GM19467 (cell line): ENCODE results near the gene FITM1.
"Not testable (repeated sequence)": the region's sequence is repeated elsewhere in the genome, so short reads cannot be mapped to it uniquely, and the experiment has no call there.

ENCODE experiments used
- ATAC-seq: cut with Tn5 transposase; IDR thresholded peaks from one replicate; pipeline ENCODE4 v1.9.1; 2021; ENCODE audit warnings: mild to moderate bottlenecking, moderate library complexity; ENCODE audit not compliant: unreplicated experiment

Gene FITM1

DNA sequence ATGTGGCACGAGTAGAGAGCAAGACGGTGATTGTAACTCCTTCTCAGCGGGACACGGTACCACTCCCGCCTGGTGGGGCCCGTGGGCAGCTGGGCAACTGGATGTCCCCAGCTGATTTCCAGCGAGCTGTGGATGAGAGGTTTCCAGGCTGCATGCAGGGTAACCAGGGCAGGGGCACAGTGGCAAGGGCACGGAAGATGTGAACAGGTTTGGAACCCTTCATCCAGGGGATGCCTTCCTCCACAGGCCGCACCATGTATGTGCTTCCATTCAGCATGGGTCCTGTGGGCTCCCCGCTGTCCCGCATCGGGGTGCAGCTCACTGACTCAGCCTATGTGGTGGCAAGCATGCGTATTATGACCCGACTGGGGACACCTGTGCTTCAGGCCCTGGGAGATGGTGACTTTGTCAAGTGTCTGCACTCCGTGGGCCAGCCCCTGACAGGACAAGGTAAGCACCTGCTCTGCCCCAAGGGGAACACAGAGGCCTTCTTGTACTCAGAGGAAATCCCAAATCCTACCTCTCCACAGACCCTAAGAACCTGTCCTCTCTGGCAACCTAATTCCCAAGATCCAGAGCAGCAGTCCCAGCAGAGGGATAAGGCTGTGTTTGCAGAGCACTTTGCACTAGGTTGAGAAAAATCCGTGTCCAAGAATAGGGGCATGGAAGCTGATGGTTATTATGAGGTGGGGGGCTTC is 32.1 kb upstream of the FITM1 start:
- no peak for ATAC-seq

DNA sequence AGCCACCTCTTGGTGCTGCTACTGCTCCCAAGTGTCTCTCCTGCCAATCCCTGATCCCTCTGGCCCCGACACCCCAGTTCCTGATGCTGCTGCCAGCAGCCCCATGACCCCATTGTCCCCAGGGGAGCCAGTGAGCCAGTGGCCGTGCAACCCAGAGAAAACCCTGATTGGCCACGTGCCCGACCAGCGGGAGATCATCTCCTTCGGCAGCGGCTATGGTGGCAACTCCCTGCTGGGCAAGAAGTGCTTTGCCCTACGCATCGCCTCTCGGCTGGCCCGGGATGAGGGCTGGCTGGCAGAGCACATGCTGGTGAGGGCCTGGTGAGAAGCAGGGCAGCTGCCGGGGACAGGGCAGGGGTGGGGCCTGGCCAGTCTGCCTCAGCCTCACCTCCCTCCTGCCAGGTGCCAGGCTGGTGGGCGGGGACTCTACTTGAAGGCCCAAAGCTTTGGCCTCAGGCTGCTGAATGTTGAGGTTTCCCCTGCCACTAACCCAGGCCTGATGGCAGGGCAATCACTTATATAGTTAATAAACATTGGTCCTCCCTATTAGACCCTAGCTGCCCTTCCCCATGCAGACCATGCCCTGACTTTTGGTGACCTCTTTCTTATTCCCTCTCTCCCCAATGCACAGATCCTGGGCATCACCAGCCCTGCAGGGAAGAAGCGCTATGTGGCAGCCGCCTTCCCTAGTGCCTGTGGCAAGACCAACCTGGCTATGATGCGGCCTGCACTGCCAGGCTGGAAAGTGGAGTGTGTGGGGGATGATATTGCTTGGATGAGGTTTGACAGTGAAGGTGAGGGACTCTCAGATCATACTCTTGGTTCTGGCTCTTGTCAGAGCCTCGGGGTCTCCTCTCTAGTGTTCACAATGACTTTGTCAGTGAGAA is 31.3 kb upstream of the FITM1 start:
- ATAC-seq, result no peak

DNA sequence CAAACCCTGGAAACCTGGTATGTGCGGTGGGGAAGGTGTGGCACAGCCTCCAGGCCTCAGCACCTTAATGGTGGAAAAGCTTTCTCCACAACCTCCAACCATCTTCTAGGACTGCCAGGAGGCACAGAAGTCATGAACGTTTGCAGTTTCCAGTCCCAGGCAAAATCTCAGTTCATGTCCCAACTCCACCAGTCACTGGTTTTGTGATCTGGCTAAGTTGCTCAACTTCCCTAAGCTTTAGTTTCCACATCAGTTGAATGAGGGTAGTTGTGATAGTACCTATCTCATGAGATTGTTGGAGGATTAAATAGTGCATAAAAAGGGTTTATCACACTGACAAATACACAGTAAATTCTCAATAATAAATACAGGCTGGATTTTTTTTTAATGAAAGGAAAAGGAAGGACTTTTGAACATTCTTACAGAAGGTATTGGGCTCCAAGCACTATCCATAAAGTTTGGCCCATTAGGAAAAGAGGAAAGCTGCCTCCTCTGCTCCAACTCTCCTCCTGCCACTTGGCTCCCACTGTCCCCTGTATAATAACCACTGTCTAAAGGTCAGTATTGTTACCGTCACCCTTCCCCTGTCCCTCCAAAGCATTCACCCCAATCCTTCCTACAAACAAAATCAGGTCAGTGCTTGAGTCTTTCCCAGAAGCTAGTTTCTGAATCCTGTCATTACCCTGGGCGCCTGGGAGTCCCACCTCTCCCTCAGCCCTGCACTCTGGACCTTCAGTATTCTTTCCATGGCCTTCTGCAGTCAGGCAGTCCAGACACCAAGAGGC is 30.1 kb upstream of the FITM1 start:
- no peak for ATAC-seq

GRCh38 chr14:24100982-24101494 is 29.4 kb upstream of the FITM1 start:
- ATAC-seq, result no peak

- ATAC-seq, result no peak
Observed at GRCh38 chr14:24102357-24103048, 28.0 kb upstream of the FITM1 start.

DNA sequence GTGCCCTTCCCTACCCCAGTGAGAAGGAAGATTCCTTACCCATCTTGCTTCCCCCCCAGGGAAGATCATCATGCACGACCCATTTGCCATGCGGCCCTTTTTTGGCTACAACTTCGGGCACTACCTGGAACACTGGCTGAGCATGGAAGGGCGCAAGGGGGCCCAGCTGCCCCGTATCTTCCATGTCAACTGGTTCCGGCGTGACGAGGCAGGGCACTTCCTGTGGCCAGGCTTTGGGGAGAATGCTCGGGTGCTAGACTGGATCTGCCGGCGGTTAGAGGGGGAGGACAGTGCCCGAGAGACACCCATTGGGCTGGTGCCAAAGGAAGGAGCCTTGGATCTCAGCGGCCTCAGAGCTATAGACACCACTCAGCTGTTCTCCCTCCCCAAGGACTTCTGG is 27.0 kb upstream of the FITM1 start:
- no peak for ATAC-seq

DNA sequence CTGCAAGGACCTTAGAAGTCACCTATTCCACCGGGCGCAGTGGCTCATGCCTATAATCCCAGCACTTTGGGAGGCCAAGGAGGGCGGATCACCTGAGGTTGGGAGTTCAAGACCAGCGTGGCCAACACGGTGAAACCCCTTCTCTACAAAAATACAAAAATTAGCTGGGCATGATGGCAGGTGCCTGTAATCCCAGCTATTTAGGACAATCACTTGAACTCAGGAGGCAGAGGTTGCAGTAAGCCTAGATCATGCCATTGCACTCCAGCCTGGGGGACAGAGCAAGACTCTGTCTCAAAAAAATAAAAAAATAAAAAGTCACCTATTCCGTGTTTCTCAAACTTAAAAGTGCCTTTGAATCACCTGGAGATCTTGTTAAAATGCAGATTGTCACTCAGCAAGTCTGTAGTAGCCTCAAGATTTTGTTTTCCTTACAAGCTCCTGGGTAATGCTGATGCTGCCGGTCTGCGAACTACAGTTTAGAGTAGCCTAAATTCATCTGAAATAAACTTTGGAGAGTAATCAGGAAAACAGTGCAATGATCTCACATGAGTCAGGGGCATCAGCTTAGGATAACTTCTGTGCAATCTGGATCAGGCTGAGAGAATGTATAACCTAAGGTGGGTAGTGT is 24.7 kb upstream of the FITM1 start:
- not testable (repeated sequence) for ATAC-seq

- no peak for ATAC-seq
Observed at GRCh38 chr14:24106672-24107271, 23.7 kb upstream of the FITM1 start.

DNA sequence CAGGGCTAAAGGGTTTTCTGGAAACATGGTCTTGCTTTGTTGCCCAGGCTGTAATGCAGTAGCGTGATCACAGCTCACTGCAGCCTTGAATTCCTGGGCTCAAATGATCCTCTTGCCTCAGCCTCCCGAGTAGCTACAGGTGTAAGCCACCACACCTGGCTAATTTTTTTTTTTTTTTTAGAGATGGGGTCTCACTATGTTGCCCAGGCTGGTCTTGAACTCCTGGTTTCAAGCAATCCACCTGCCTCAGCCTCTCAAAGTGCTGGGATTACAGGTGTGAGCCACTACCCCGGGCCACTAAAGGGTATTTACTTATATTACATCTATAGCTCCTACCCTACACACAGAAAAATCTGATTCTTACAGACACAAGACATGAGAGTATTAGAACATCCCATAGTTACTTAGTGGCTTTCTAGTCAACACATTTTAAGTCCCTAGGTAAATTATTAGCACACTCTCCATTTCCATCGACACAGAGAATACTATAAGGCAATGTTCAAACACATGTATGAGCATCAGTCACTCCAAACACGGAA is 22.1 kb upstream of the FITM1 start:
- no peak for ATAC-seq

- no peak for ATAC-seq
Observed at GRCh38 chr14:24110060-24110459, 20.4 kb upstream of the FITM1 start.

- ATAC-seq, result no peak
Observed at GRCh38 chr14:24110523-24110922, 19.9 kb upstream of the FITM1 start.

DNA sequence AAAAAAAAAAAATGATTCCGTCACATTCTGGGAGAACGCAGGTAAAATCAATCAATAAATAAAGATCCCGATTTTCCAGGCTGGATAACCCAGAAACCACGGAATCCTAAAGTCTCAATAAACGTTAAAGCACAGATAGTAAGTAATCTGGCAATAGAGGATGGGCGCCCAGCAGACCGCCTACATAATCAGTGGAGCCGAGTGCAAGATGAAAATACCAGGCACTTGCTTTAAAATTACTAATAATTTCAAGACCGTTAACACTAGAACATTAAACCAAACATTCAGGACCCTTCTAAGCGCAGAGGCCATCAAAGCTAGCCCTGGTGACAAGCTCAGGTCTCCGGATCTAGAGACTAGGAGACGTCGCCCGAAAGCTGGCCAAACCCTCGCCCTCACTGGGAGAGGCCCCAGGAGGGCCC is 17.1 kb upstream of the FITM1 start:
- ATAC-seq, result no peak

DNA sequence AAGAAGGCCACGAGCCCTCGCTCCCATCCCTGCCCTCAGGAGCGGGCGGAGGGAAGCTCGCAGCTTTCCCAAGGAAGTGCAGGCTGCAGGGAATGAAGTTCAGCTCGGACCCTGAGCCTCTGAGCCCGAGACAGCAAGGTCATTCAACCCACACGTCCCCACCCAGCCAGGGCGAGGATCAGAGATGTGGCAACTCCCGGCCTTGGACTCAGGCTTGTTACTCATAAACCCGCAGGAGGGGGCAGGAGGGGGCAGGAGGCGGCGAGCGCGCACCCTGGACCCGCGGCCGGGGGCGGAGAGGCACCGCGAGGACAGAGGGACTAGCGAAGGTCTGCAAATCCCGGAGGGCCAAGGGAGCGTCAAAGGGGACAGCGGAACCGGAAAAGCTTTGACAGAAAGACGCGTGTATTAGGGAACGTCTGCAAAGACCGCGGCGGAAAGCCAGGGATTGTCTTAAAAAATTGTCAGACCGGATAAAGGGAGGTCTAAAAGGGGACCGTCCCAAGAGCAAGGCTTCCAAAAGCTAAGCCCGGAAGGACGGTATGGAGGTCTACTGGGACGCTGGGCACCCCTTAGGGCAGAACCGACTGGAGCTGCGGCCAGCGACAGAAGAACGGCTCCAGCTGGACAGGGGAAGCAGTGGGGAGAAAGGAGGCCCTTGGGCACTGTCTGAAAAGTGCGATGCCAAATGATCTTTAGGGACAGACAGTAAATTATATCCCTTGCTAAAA is 16.5 kb upstream of the FITM1 start:
- peak; percentile 35 for ATAC-seq

DNA sequence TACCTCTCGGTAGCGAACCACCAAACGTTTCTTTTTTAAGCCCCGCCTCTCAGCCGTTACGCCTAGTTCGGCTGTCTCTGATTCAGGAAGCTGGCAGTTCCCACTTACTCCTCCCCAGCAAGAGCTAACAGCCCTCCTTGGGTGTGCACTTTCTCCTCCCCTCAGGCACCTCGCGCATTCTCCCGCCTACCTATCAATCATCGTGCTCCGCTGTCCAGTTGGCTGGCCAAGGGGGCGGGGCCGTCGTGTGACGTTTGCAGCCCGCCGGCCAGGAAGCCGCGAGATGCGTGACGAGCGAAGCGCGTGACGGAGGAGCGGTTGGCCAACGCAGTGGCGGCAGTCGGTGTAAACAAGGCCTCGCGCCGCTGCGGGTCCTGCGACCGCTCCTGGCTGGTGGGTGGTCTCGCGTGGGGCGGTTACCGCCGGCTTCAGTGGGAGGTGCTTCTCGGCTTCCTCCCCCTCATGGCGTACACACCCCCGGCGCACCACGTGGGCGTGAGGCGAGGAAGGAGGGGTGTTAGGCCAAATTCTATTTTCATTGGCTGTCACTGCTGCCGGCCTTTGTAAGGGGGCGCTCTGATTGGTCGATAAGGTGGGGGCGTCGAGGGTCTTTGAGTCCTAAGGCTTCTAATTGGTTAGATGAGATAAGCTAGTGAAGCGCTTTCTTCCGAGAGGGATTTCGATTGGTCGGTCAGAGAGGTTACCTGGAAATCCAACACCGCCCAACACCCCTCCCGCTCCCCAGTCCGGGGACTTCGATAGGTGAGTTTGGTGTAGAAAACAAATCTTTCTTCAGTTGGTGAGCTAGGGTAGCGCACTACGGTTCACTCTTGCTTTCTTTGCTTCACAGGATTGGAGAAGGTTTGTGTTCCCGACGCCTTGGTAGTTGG is 15.7 kb upstream of the FITM1 start, which contains the start of the genes DCAF11 and NRL:
TSS of gene DCAF11 (plus strand) at position 246 of the 890 bp plus-strand sequence. CDS start 818 bp downstream, outside the sequence.
TSS of gene NRL (minus strand) at position 418 of the 890 bp plus-strand sequence. CDS start 32,101 bp downstream, outside the sequence.
- peak; percentile 77 for ATAC-seq

- ATAC-seq, result no peak
Observed at GRCh38 chr14:24115422-24116127, 14.9 kb upstream of the FITM1 start.

DNA sequence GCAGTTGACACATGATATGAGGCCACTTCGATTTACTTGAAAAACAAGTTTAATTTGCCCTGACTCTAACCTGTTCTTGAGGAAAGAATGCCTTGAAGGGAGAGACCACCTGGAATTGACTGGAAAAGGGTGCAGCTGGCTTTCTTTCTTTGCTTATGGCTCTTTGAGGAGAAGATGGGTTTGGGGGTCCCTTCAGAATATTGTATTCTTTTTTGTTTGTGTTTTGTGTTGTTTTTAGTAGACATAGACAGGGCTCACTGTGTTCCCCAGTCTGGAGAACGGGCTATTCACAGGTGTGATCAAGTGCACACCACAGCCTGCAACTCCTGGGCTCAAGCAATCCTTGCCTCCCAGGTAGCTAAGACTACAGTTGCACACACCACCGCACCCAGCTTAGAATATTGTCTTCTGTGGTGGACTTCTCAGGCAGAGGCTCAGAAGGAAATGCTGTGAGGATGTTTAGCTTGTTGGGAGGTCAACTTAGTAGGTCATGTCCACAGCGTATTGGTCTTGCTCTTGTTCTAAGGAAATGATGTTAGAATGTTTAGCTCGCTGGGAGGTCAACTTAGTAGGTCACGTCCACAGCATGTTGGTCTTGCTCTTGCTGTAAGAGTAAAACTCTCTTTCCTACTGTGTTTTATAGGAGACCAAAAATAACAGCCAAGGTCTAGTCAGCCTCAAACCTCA is 14.2 kb upstream of the FITM1 start:
- no peak for ATAC-seq
